ENCODE measurements around the gene NCLN. TPM values are rescaled to one million over a fixed set of nuclear protein-coding genes. Genes with fewer than 3 reads are reported as not detected.
"Not testable (repeated sequence)": the region's sequence is repeated elsewhere in the genome, so short reads cannot be mapped to it uniquely, and the experiment has no call there.

The NCLN gene
- total RNA-seq, 2 donors from 2014 or later: 48.6 to 68.5 TPM

- H3K4me1 ChIP-seq (replicated peaks): no peaks in the 10 kb centered on the region
- 42% methylated on average over 20 of the region's 20 CpGs for WGBS
- no peak for DNase-seq (ENCODE audit: low spot score)
- H3K9me3 ChIP-seq: no peaks in the 10 kb centered on the region
- no peak overlapping the region for H3K27ac ChIP-seq
- no peaks in the 10 kb centered on the region for H3K27me3 ChIP-seq (replicated peaks; ENCODE audit: insufficient read depth)
- H3K4me3 ChIP-seq: no peak overlapping the region
- peaks cover 3 to 19% of the 10 kb centered on the region in 2 donors for H3K36me3 ChIP-seq
- intact Hi-C loops (cut with DNase I): no loop called here
- TF ChIP-seq CTCF (IDR thresholded peaks at IDR 0.05) (peak in 1 of 4 experiments; percentile 53), POLR2A (IDR thresholded peaks at IDR 0.05) (no peak)
Observed at GRCh38 chr19:3210347-3211017, 24.8 kb downstream of the NCLN start.

- H3K4me3 ChIP-seq: no peak overlapping the region
- H3K9me3 ChIP-seq: no peaks in the 10 kb centered on the region
- intact Hi-C loops (cut with DNase I): no loop called here
- no peaks in the 10 kb centered on the region for H3K4me1 ChIP-seq (replicated peaks)
- WGBS: 48% methylated on average over 12 of the region's 12 CpGs
- DNase-seq (ENCODE audit: low spot score): no peak
- TF ChIP-seq CTCF (IDR thresholded peaks at IDR 0.05) (no peak), POLR2AphosphoS5 (IDR thresholded peaks at IDR 0.05) (no peak), POLR2A (IDR thresholded peaks at IDR 0.05) (no peak)
- peaks cover 2 to 16% of the 10 kb centered on the region in 2 donors for H3K36me3 ChIP-seq
- H3K27ac ChIP-seq: no peak overlapping the region
- H3K27me3 ChIP-seq (replicated peaks; ENCODE audit: insufficient read depth): no peaks in the 10 kb centered on the region
Observed at GRCh38 chr19:3211191-3211590, 25.5 kb downstream of the NCLN start.

DNA sequence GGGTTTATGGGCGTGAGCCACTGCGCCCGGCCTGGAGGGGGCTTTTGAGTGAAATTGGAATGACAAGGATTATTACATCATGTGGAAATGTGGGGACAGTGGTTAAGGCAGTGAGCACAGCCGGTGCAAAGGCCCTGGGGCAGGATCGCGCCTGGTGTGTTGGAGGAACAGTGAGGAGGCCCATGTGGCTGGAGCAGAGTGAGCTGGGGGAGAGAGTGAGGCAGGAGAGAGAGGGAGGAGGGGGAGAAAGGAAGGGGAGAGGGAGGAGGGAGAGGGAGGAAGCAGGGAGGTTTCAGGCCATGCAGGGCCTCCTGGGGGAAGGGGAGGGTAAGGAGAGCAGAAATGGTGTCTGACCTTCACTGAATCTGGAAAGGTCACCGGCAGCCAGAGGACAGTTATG lies 27.4 kb downstream of the NCLN start:
- H3K4me3 ChIP-seq: no peak overlapping the region
- no peak overlapping the region for H3K27ac ChIP-seq
- intact Hi-C loops (cut with DNase I): no loop called here
- no peaks in the 10 kb centered on the region for H3K36me3 ChIP-seq
- DNase-seq (ENCODE audit: low spot score): no peak
- H3K27me3 ChIP-seq (replicated peaks; ENCODE audit: insufficient read depth): no peaks in the 10 kb centered on the region
- no peak for TF ChIP-seq POLR2A (IDR thresholded peaks at IDR 0.05)
- no peak for TF ChIP-seq POLR2AphosphoS5 (IDR thresholded peaks at IDR 0.05)
- no peak for TF ChIP-seq CTCF (IDR thresholded peaks at IDR 0.05)
- 97% methylated on average over 7 of the region's 7 CpGs for WGBS
- H3K9me3 ChIP-seq: no peaks in the 10 kb centered on the region
- H3K4me1 ChIP-seq (replicated peaks): no peaks in the 10 kb centered on the region

- no peaks in the 10 kb centered on the region for H3K36me3 ChIP-seq
- 83% methylated on average over 5 of the region's 5 CpGs for WGBS
- H3K9me3 ChIP-seq: no peaks in the 10 kb centered on the region
- H3K27me3 ChIP-seq (replicated peaks; ENCODE audit: insufficient read depth): no peaks in the 10 kb centered on the region
- H3K4me3 ChIP-seq: no peak overlapping the region
- TF ChIP-seq POLR2AphosphoS5 (IDR thresholded peaks at IDR 0.05): no peak
- no peak for TF ChIP-seq POLR2A (IDR thresholded peaks at IDR 0.05)
- intact Hi-C loops (cut with DNase I): no loop called here
- H3K27ac ChIP-seq: no peak overlapping the region
- no peak for DNase-seq (ENCODE audit: low spot score)
- H3K4me1 ChIP-seq (replicated peaks): no peaks in the 10 kb centered on the region
Observed at GRCh38 chr19:3216874-3217273, 31.1 kb downstream of the NCLN start.

DNA sequence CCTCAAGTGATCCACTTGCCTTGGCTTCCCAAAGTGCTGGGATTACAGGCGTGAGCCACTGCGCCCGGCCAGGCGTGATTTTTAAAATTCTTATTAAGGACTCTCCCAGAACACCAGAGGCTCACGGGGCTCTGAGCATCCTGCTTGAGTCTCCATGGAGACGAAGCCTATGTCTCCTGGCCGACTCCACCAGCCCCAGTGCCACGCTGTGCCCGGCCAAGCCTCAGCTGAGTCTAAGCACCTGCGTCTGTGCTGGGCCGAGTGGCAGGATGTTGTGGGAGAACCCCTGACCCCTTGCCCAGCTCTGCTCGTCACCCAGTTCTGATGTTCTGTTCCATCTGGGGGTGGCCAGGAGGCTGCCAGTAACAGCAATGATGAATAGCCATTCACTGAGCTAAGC lies 34.8 kb downstream of the NCLN start:
- 84% methylated on average over 12 of the region's 12 CpGs for WGBS
- no peak overlapping the region for H3K27ac ChIP-seq
- H3K27me3 ChIP-seq (replicated peaks; ENCODE audit: insufficient read depth): peaks cover 4% of the 10 kb centered on the region
- H3K9me3 ChIP-seq: no peaks in the 10 kb centered on the region
- no peak for DNase-seq (ENCODE audit: low spot score)
- no peaks in the 10 kb centered on the region for H3K4me1 ChIP-seq (replicated peaks)
- no peak overlapping the region for H3K4me3 ChIP-seq
- TF ChIP-seq POLR2A (IDR thresholded peaks at IDR 0.05): no peak
- no peak for TF ChIP-seq CTCF (IDR thresholded peaks at IDR 0.05)
- no peak for TF ChIP-seq POLR2AphosphoS5 (IDR thresholded peaks at IDR 0.05)
- intact Hi-C loops (cut with DNase I): no loop called here
- no peaks in the 10 kb centered on the region for H3K36me3 ChIP-seq

DNA sequence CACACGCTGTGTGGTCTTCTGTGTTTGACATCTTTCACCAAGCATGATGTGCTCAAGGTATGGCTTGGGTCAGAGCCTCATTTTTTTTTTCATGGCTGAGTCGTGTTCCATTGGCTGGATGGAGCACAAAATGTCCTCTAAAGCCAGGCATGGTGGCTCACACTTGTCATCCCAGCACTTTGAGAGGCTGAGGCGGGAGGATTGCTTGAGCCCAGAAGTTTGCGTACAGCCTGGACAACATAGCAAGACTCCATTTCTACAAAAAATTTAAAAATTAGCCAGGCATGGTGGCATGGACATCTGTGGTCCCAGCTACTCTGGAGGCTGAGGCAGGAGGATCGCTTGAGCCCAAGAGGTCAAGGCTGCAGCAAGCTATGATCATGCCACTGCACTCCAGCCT lies 35.8 kb downstream of the NCLN start:
- H3K27me3 ChIP-seq (replicated peaks; ENCODE audit: insufficient read depth); H3K4me3 ChIP-seq; H3K4me1 ChIP-seq (replicated peaks); H3K27ac ChIP-seq; intact Hi-C loops (cut with DNase I); H3K9me3 ChIP-seq; DNase-seq (ENCODE audit: low spot score); H3K36me3 ChIP-seq: not testable (repeated sequence)
- WGBS: 75% methylated on average over 5 of the region's 5 CpGs

Data from prostate gland (tissue), 2 donors.